SK-N-SH (cell line): ENCODE results near the gene ABHD11. TPM values are rescaled to one million over a fixed set of nuclear protein-coding genes. Genes with fewer than 3 reads are reported as not detected.

Experiments
- CTCF ChIA-PET: fragments of 300-600, 350-600 bp; formaldehyde crosslinking; extraction: SDS; loops from one replicate; lab custom pipeline; 2021; lab: Yijun Ruan, JAX
- POLR2A ChIA-PET: fragments of 350-600 bp; sonication (Branson Sonifier 250); formaldehyde crosslinking; extraction: SDS; loops from one replicate; lab custom pipeline; 2020; ENCODE audit warnings: antibody characterized with exemption, inconsistent platforms; lab: Yijun Ruan, JAX
- DNase-seq: peaks from one replicate; pipeline ENCODE4 v3.0.0; 2012
- H2AFZ ChIP-seq: fragments of 200-600 bp; sonication (generic); 2 replicates; pipeline ENCODE4 v1.8.1; 2016; ENCODE audit warnings: antibody characterized with exemption, mild to moderate bottlenecking, low read depth
- H3F3A ChIP-seq: fragments of 200-600 bp; sonication (generic); replicated peaks from 2 replicates; pipeline ENCODE3; 2016; ENCODE audit warnings: antibody characterized with exemption, mild to moderate bottlenecking; ENCODE audit not compliant: insufficient read depth
- H3K27ac ChIP-seq, 2 experiments: fragments of 200-500 bp in 1 of 2; fragments of 200-600 bp in 1 of 2; sonication (Bioruptor generic) in 1 of 2; sonication (generic), shearing (Covaris generic) in 1 of 2; 2 replicates each; pipeline versions ENCODE4 v1.5.1 to v1.6.1; 2014 to 2016; ENCODE audit warnings: low read depth in 2 of 2, inconsistent platforms in 1 of 2, low read length in 1 of 2, mild to moderate bottlenecking in 1 of 2, mixed read lengths in 1 of 2
- H3K27me3 ChIP-seq: fragments of 200-600 bp; sonication (generic), shearing (Covaris generic); 2 replicates; pipeline ENCODE4 v1.6.1; 2016; ENCODE audit warnings: mixed run types; ENCODE audit not compliant: insufficient read depth
- H3K36me3 ChIP-seq, 2 experiments: fragments of 200-500 bp in 1 of 2; fragments of 200-600 bp in 1 of 2; sonication (Bioruptor generic) in 1 of 2; sonication (generic) in 1 of 2; replicated peaks in 1 of 2; 2 replicates each; pipeline versions ENCODE3 to v1.5.1; 2014 to 2016; ENCODE audit warnings: low read length in 1 of 2, mild to moderate bottlenecking in 1 of 2; ENCODE audit not compliant: insufficient read depth in 2 of 2, control insufficient read depth in 1 of 2
- H3K4me1 ChIP-seq, 2 experiments: fragments of 200-500 bp in 1 of 2; fragments of 200-600 bp in 1 of 2; sonication (Bioruptor generic) in 1 of 2; sonication (generic), shearing (Covaris generic) in 1 of 2; 2 replicates each; pipeline versions ENCODE4 v1.5.1 to v1.6.1; 2014 to 2016; ENCODE audit warnings: low read depth in 1 of 2, low read length in 1 of 2, mixed run types in 1 of 2; ENCODE audit not compliant: insufficient read depth in 2 of 2, control insufficient read depth in 1 of 2
- H3K4me2 ChIP-seq: fragments of 200-600 bp; sonication (generic), shearing (Covaris generic); 2 replicates; pipeline ENCODE4 v1.6.1; 2017; ENCODE audit warnings: mixed run types
- H3K4me3 ChIP-seq, 2 experiments: fragments of 200-500 bp in 1 of 2; fragments of 200-600 bp in 1 of 2; sonication (Bioruptor generic) in 1 of 2; sonication (generic), shearing (Covaris generic) in 1 of 2; 2 replicates each; pipeline versions ENCODE4 v1.5.1 to v1.8.1; 2014 to 2016; ENCODE audit warnings: low read depth in 2 of 2, inconsistent platforms in 1 of 2, low read length in 1 of 2, mild to moderate bottlenecking in 1 of 2, mixed read lengths in 1 of 2, moderate library complexity in 1 of 2
- H3K79me2 ChIP-seq: fragments of 200-600 bp; sonication (generic); 2 replicates; pipeline ENCODE4 v1.8.1; 2017; ENCODE audit warnings: mild to moderate bottlenecking; ENCODE audit not compliant: insufficient read depth
- H3K9ac ChIP-seq: fragments of 200-600 bp; sonication (generic); 2 replicates; pipeline ENCODE4 v1.6.1; 2017; ENCODE audit warnings: mixed run types
- H3K9me2 ChIP-seq: fragments of 200-600 bp; sonication (generic); 2 replicates; pipeline ENCODE4 v1.6.1; 2017; ENCODE audit warnings: mixed run types
- H3K9me3 ChIP-seq: fragments of 200-600 bp; sonication (generic); 2 replicates; pipeline ENCODE4 v1.6.1; 2017; ENCODE audit warnings: mixed run types, mild to moderate bottlenecking, moderate library complexity
- H4K20me1 ChIP-seq: fragments of 200-600 bp; sonication (generic); 2 replicates; pipeline ENCODE4 v1.6.1; 2017; ENCODE audit warnings: mild to moderate bottlenecking, mixed run types; ENCODE audit not compliant: insufficient read depth
- CHD2 ChIP-seq: fragments of 150-350 bp; IDR thresholded peaks from 2 replicates; pipeline ENCODE4 v1.6.1; 2018; ENCODE audit warnings: low read length; ENCODE audit not compliant: partially characterized antibody
- EP300 ChIP-seq, 2 experiments: IDR thresholded peaks; 2 replicates each; pipeline versions ENCODE4 v1.4.0 to v1.6.1; 2012; ENCODE audit warnings: borderline replicate concordance in 1 of 2, low read depth in 1 of 2, low read length in 1 of 2
- EZH2phosphoT487 ChIP-seq: fragments of 200-600 bp; sonication (generic); IDR thresholded peaks from 2 replicates; pipeline ENCODE4 v1.6.1; 2017; ENCODE audit warnings: low read depth, mixed run types, mild to moderate bottlenecking, antibody characterized with exemption, moderate library complexity, borderline replicate concordance
- FOSL2 ChIP-seq: IDR thresholded peaks from 2 replicates; pipeline ENCODE4 v1.4.0; 2012; ENCODE audit warnings: low read depth, mild to moderate bottlenecking, moderate library complexity, borderline replicate concordance
- FOXM1 ChIP-seq: IDR thresholded peaks from 2 replicates; pipeline ENCODE4 v1.4.0; 2012; ENCODE audit warnings: low read depth, mild to moderate bottlenecking
- GABPA ChIP-seq: IDR thresholded peaks from 2 replicates; pipeline ENCODE4 v1.4.0; 2012; ENCODE audit warnings: low read depth, mild to moderate bottlenecking
- GATA2 ChIP-seq: sonication (generic); formaldehyde crosslinking; IDR thresholded peaks from 2 replicates; pipeline ENCODE4 v1.5.0; 2020; ENCODE audit warnings: mild to moderate bottlenecking, missing genetic modification reagents
- IRF3 ChIP-seq: fragments of 150-350 bp; IDR thresholded peaks from 2 replicates; pipeline ENCODE4 v1.6.1; 2016; ENCODE audit warnings: mild to moderate bottlenecking, low read depth, low read length
- JUND ChIP-seq: IDR thresholded peaks from 2 replicates; pipeline ENCODE4 v1.4.0; 2012
- NFIC ChIP-seq: IDR thresholded peaks from 2 replicates; pipeline ENCODE4 v1.4.0; 2012; ENCODE audit warnings: borderline replicate concordance
- NRF1 ChIP-seq: IDR thresholded peaks from 2 replicates; pipeline ENCODE4 v1.6.1; 2012; ENCODE audit warnings: low read depth, mild to moderate bottlenecking, low read length
- PBX3 ChIP-seq: IDR thresholded peaks from 2 replicates; pipeline ENCODE4; 2012
- RAD21 ChIP-seq: IDR thresholded peaks from 2 replicates; pipeline ENCODE4 v1.6.1; 2012; ENCODE audit warnings: mild to moderate bottlenecking, low read length
- RCOR1 ChIP-seq: fragments of 150-350 bp; IDR thresholded peaks from 2 replicates; pipeline ENCODE4 v1.6.1; 2017; ENCODE audit warnings: antibody characterized with exemption, low read length
- REST ChIP-seq: IDR thresholded peaks from 2 replicates; pipeline ENCODE4 v1.6.1; 2012; ENCODE audit warnings: mild to moderate bottlenecking, low read depth, low read length, moderate library complexity
- RFX5 ChIP-seq: IDR thresholded peaks from 2 replicates; pipeline ENCODE4 v1.6.1; 2012; ENCODE audit warnings: mild to moderate bottlenecking, improper control_type of control experiment, low read length
- RXRA ChIP-seq: IDR thresholded peaks from 2 replicates; pipeline ENCODE4 v1.4.0; 2012; ENCODE audit warnings: low read depth, mild to moderate bottlenecking, borderline replicate concordance
- SMC3 ChIP-seq: IDR thresholded peaks from 2 replicates; pipeline ENCODE4 v1.6.1; 2012; ENCODE audit warnings: low read depth, low read length, improper control_type of control experiment
- USF2 ChIP-seq: fragments of 150-350 bp; IDR thresholded peaks from 2 replicates; pipeline ENCODE4 v1.6.1; 2017; ENCODE audit warnings: antibody characterized with exemption, low read length, low read depth, borderline replicate concordance
- YY1 ChIP-seq: IDR thresholded peaks from 2 replicates; pipeline ENCODE4 v1.4.0; 2012; ENCODE audit warnings: low read depth, mild to moderate bottlenecking
- WGBS: methylation state at CpG from one replicate; pipeline ENCODE4 v1.1.6; 2017; ENCODE audit warnings: low lambda C conversion rate; 5-methylcytosine and 5-hydroxymethylcytosine counted together
- polyA plus RNA-seq, 3 experiments: library from polyadenylated mRNA; depleted of rRNA; stranded (reverse); fragments of >200 nt; gene quantifications; 2 replicates each; pipeline ENCODE4 v1.2.3, GENCODE V29; 2012

ABHD11 gene
- polyA plus RNA-seq, 1 of the 3 experiments (the other 2 are of a cell fraction), result 29.9 TPM

DNA sequence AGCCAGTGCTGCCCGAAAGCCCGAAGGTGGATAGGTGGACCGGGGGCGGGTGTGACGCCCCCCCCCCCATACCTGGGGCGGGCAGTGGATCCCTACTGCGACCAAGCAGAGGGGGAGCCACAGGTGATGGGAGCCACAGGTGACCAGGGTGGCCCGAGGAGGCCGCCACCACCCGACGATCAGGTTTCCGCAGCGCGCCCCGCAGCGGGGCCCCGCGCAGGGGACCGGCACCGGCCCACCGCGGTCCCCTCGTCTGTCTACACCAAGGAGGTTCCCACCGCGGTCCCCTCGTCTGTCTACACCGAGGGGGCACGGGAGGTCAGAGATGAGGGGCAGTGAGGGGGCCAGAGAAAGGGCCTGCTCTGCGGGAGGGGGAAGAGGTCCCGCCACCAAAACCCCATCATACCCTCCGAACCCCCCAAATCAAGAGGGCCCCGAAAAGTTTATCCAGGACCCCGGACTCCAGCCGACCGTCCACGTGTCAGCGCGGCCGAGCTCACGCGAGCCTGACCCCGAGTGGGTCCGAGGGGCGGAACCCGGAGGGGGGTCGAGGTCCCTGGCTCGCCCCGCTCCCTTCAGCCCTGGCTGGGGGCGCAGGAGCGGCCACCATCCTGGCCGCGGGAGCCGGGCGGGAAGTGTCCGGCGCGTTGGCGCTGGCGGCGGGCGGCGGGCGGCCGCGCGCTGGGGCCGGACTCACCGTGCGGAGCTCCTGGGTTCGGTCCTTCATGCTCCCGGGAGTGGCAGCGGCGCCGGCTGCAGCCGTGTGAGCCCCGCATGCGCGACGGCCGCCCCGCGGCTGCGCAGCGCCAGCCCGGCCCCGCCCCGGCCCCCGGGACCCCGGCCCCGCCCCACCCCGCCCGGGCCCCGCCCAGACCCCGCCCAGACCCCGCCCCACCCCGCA, 19.4 kb downstream of the ABHD11 start, which contains the start of gene STX1A (continued):
- TF ChIP-seq REST, result 0 out of 2 replicates have a peak, but pooled peaks have one; percentile 24
- no peak for TF ChIP-seq RXRA
- TF ChIP-seq USF2, result no peak
- TF ChIP-seq, all 33 proteins: peak for 6

GRCh38 chr7:73718438-73718881, 20.1 kb downstream of the ABHD11 start:
- H3K27ac ChIP-seq, result peak overlapping the region in 1 of 2 experiments; percentile 88; a peak in 2 of 4 replicates
- peak overlapping the region; percentile 96 for H3K9ac ChIP-seq
- TF ChIP-seq JUND (no peak), NFIC (no peak), NRF1 (no peak), RCOR1 (no peak), RFX5 (no peak), GATA2 (CRISPR knock-in tag) (no peak), RAD21 (no peak), FOSL2 (no peak), USF2 (no peak), SMC3 (no peak), GABPA (no peak), YY1 (no peak), IRF3 (no peak), CHD2 (no peak), PBX3 (no peak), EP300 (IDR thresholded peaks at IDR 0.05; ENCODE audit: borderline replicate concordance in 1 of 2, low read depth in 1 of 2, low read length in 1 of 2) (no peak), EZH2phosphoT487 (no peak), FOXM1 (no peak)
- H3K9me2 ChIP-seq, result no peaks in the 10 kb centered on the region
- H3K27me3 ChIP-seq, result no peaks in the 10 kb centered on the region
- H3K36me3 ChIP-seq, result peaks cover 0 to 27% of the 10 kb centered on the region in 2 experiments
- ChIA-PET CTCF (interaction anchor here (1.2 to 3.2 kb wide), 3 partner anchors 8 to 18 kb away, joined by 3 to 19 read pairs (median 4); no protein-coding TSS in a partner anchor), POLR2A (no interaction called here)
- peaks cover 58% of the 10 kb centered on the region for H3K79me2 ChIP-seq
- H3K9me3 ChIP-seq, result no peaks in the 10 kb centered on the region
- peaks cover 29% of the 10 kb centered on the region for H3F3A ChIP-seq
- H3K4me2 ChIP-seq, result peak overlapping the region; percentile 99
- WGBS, result 14% methylated on average over 8 of the region's 9 CpGs
- peak overlapping the region; percentile 75 to 87 for H3K4me3 ChIP-seq
- peaks cover 23 to 38% of the 10 kb centered on the region in 2 experiments; a peak in 3 of 4 replicates for H3K4me1 ChIP-seq
- peak; percentile 57 for DNase-seq
- no peak overlapping the region for H2AFZ ChIP-seq
- peaks cover 48% of the 10 kb centered on the region for H4K20me1 ChIP-seq
